HG02852 (cell line): ENCODE data around the gene EEFSEC.

Experiments used
- ATAC-seq: cut with Tn5 transposase; IDR thresholded peaks from one replicate; pipeline ENCODE4 v1.9.1; 2021; ENCODE audit warnings: mild to moderate bottlenecking, moderate library complexity; ENCODE audit not compliant: unreplicated experiment

EEFSEC gene

GRCh38 chr3:128407247-128407646 lies 254.0 kb downstream of the EEFSEC start:
- no peak for ATAC-seq

DNA sequence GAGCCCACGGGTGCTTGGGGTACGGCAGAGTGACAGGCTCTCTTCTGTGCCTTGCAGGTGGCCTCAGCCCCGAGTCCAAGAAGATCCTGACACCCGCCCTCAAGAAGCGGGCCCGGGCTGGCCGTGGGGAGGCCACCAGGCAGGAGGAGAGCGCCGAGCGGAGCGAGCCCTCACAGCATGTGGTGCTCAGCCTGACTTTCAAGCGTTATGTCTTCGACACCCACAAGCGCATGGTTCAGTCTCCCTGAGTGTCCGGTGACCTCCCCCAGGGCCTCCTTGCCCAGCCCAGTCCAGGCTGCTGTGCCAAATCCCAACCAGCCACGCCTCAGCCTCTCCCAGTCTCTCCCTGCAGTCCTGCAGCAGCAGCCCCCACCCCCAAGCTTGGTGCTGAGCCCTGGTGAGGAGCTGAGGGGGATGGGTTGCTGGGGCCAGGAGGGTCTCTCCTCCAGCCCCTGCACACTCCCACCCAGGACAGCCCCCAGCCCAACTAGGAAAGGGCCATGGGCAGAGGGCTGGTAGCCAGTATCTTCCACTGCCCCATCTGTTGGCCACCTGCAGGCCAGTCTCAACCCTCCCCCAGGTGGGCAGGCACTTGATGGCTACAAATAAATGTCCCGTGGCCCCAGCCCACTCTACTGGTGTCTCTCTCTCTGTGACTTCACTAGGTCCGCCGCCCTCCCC lies 254.9 kb downstream of the EEFSEC start:
- no peak for ATAC-seq

GRCh38 chr3:128408693-128409623 lies 255.7 kb downstream of the EEFSEC start:
- ATAC-seq, result no peak

DNA sequence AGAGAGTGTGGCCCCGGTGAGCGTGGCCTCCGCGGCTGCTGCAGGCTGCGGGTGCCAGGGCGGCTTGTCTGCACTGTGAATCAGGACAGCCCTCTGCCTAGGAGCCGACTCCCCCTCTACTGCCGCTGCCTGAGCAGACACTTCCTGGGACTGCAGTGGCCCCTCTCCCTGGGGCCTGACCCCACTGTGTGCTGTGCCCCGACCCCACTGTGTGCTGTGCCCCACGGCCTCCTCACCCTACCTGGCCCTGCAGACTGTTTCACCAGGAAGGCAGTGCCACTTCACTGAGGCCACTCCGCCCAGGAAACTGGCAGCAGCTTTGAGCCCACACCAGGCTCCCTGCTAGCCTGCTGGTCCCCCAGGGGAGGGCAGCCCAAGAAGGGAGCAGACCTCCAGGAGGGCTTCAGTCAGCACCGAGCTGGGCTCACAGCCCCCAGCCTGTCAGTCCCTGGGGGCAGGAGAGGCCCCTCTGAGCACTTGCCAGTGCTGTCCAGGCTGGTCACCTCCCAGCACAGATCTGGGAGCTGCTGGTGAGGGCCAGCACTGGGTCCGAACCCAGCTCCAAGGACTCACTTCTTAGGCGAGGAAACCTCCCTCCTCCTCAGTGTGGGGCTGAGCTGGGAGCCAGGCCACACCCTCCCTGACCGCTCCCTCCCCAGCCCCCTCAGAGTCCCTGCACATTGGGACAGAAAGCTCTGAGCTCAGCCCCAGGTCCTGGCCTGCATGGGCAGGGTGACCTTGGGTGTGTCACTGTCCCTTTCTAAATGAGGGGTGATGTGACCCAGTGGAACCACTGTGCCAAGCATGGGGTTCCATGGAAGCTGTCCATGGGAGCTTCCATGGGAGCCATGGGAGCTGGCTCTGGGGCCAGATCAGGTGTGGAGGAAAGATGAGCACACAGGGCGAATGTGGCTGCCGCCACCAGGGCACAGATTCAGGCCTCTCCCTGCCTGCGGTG lies 256.6 kb downstream of the EEFSEC start:
- ATAC-seq, result no peak

DNA sequence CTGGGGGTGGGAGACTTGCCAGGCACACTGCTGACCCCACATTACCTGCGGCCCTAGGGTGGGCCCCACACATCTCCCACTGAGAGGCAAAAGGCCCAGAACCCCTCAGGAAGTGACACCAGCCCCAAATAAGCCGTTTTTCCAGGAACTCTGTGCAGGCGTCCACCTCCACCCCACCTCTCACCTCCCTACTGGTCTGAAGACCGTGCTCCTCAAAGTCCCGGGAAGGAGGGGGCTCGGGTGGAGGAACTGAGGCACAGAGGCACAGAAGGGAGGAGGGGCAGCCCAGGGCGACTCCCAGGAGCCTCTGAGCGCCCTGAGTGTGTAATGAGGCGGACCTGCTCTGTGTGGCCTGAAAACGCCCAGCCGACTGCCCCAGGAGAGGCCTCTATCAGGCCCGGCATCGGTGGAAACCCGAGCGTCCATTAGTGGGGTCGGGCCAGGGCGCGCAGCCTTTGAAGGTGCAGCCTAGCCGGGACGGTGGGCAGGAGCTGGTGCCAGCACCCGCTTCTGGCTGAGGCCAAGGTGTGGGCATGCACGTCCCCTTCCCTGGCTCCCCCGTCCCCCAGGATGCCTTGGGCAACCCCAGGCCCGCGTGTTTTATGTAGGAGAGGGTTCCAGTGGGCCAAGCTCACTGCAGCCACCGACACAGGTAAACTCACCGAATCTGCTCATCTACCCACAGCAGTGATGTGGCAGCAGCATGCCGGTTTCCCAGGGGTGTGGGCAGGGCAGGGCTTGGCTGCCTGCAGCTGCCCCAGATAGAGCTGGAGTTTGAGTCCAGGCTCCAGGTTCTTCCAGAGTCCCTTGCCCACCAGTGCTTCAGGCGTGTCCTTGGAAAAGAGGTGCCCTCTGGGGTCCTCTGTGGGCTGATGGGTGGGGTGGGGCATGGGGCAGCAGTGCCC lies 257.6 kb downstream of the EEFSEC start:
- no peak for ATAC-seq

- no peak for ATAC-seq
Observed at GRCh38 chr3:128411574-128412064, 258.3 kb downstream of the EEFSEC start.

- ATAC-seq, result no peak
Observed at GRCh38 chr3:128412180-128413002, 259.1 kb downstream of the EEFSEC start.

- no peak for ATAC-seq
Observed at GRCh38 chr3:128413003-128413370, 259.7 kb downstream of the EEFSEC start.

GRCh38 chr3:128413413-128414205 lies 260.3 kb downstream of the EEFSEC start:
- ATAC-seq, result no peak

DNA sequence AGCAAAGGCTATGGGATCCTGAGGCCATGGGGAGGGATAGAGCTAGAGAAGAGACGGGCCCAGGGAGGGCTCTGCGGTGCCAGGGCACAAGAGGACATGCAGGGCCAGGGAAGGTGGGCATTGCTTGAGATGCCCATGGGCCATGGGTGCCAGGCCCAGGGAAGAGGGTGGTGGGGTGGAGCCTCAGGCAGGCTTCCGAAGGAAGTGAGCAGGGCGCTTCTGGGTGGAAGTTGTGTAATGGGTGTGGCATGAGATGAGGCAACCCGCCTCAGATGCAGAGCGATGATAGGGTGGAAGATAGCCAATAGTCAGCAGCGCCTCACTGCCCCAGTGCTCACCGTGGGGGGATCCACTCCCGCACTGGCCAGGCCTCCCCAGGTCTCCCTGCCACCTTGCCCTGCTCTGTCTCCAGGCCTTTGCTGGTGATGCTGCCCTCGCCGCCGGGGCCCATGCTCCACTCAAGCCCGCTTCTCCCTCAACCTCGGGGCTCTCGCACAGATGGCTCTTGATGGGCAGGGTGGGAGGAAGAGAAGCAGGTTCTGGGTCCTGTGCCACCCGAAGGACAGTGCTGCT lies 262.0 kb downstream of the EEFSEC start:
- no peak for ATAC-seq

DNA sequence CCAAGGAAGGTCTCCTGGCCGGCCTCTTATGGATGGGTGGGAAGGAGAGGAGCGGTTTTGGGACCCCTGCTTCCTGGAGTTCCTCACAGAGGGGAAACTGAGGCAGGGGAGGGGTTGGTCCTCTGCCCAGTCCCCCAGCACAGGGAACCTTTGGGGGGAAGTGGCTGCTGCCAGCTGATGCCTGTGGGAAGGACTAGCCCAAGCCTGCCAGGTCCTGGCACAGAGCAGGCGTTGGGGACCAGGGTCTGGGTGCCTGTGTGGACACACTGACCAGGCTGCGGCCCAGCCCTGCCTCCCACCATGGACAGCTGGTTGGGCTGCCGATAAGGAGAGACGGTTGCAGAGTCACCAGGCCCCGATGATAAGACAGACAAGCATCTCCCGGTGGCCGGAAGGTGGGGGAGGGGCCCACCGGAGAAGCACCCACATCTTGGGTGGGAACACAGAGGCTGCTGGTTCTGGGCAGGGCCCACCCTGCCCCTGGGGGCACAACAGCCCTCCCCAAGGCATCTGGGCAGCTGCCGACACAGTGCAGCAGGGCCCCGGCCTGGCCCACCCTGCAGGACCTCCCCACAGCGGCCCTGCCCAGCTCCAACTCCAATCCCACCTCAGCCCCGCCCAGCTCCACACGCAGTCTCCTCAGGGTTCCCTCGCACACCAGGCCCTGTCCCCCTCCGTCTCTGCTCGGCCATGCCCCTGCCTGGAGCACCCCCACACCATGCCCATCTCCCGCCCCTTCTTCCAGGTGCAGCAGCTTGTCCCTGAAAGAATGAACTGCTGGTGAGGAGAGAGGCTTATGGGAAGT lies 262.7 kb downstream of the EEFSEC start:
- ATAC-seq, result no peak

DNA sequence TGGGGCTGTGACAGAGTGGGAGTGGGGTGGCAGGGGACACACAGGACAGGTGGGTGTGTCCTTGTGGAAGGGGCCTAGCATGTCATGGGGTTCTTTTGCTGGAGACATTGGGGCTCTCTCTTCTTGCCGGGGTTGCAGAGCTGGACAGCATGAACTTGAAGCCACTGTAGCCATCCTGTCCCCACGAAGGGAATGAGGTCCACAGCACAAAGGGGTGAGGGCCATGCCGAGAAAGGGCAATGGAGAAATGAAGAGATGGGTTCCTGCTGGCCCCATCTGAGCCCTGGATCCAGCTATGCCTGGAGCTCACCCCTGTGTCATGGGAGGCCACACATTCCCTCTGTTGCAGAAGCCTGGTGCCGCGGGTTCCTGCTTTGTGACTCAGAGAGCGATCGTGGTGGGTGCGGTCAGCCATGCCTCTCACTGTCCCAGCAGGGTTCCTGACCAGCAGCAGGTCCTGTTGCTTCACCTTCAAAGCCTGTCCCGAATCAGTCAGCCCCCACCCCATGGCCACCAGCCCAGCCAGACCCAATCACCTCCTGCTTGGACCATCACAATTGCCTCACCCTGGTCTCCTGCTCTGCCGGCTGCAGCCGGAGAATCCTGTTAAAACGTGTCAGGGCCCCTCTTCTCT lies 263.4 kb downstream of the EEFSEC start:
- ATAC-seq, result no peak

DNA sequence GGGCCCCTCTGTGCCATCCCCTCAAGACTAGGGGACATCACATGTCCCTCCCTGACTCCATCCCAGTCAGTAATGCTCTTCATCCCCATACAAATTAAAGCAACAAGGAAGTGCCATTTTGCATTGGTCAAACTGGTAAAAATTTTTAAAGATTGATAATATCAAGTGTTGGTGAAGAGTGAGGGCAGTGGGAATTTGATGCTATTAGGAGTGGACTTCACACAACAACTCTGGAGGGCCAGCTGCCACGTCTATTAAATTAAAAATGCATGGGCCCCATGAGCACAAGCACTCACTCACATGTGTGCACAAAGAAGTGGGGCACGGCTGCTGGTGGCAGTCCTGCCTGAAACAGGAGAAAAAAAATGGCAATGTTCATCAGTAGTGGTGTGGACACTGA lies 265.6 kb downstream of the EEFSEC start:
- ATAC-seq, result no peak

DNA sequence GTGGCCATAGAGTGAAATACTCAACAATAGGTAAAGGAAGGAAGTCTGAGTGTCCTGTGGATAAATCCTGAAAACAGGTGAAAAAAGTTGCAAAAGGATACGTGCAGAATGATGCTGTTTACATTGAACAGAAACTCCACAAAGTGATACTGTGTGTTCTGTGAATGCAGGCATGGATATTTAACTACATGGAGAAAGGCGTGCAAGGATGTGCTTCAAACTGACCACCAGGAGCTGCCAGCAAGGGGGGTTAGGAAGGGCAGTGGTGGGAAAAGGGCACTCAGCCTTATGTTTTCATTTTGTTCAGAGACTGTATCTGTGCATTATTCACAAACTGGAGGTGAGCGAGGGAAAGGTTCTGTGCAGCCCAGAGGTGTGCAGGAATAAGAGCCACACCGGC lies 266.0 kb downstream of the EEFSEC start:
- no peak for ATAC-seq

GRCh38 chr3:128420289-128420688 lies 267.0 kb downstream of the EEFSEC start:
- ATAC-seq, result no peak

- ATAC-seq, result no peak
Observed at GRCh38 chr3:128420720-128421438, 267.6 kb downstream of the EEFSEC start.
